Liver (tissue), 3 donors: Measurements from ENCODE around the gene SLC25A12.

Source experiments
- EGR1 ChIP-seq, 2 donors: IDR thresholded peaks; 2 replicates each; pipeline ENCODE4 v1.6.1; 2016 to 2018; ENCODE audit warnings: antibody characterized with exemption in 2 of 2, low read depth in 2 of 2
- GABPA ChIP-seq, 2 donors: IDR thresholded peaks in 1 of 2; conservative IDR thresholded peaks in 1 of 2; 2 replicates each; pipeline ENCODE4 v1.6.1; 2016; ENCODE audit warnings: antibody characterized with exemption in 2 of 2, mild to moderate bottlenecking in 1 of 2, moderate library complexity in 1 of 2
- JUND ChIP-seq, 2 donors: IDR thresholded peaks; 2 replicates each; pipeline ENCODE4 v1.6.1; 2016; ENCODE audit warnings: antibody characterized with exemption in 2 of 2
- RAD21 ChIP-seq, 2 donors: IDR thresholded peaks; 2 replicates each; pipeline ENCODE4 v1.6.1; 2016; ENCODE audit warnings: antibody characterized with exemption in 2 of 2, mild to moderate bottlenecking in 2 of 2
- TAF1 ChIP-seq: conservative IDR thresholded peaks from 2 replicates; pipeline ENCODE4 v1.6.1; 2016; ENCODE audit warnings: antibody characterized with exemption, mild to moderate bottlenecking
- YY1 ChIP-seq: IDR thresholded peaks from 2 replicates; pipeline ENCODE4 v1.6.1; 2016; ENCODE audit warnings: antibody characterized with exemption, mild to moderate bottlenecking
- TF ChIP-seq, protein P1 (sequence below): fragments of 150-350 bp; IDR thresholded peaks from 2 replicates; pipeline ENCODE4 v1.5.1; 2017; ENCODE audit warnings: improper control_type of control experiment, low read depth, low read length; ENCODE audit not compliant: missing input control
- TF ChIP-seq, protein P2 (sequence below): IDR thresholded peaks from 2 replicates; pipeline ENCODE4 v1.6.1; 2016; ENCODE audit warnings: antibody characterized with exemption
- TF ChIP-seq, protein P3 (sequence below): IDR thresholded peaks from 2 replicates; pipeline ENCODE4 v1.6.1; 2016; ENCODE audit warnings: antibody characterized with exemption
- TF ChIP-seq, protein P4 (sequence below): IDR thresholded peaks from 2 replicates; pipeline ENCODE4 v1.6.1; 2016; ENCODE audit warnings: antibody characterized with exemption, mild to moderate bottlenecking
- donor health status: healthy.
- donor health status: healthy.

DNA sequence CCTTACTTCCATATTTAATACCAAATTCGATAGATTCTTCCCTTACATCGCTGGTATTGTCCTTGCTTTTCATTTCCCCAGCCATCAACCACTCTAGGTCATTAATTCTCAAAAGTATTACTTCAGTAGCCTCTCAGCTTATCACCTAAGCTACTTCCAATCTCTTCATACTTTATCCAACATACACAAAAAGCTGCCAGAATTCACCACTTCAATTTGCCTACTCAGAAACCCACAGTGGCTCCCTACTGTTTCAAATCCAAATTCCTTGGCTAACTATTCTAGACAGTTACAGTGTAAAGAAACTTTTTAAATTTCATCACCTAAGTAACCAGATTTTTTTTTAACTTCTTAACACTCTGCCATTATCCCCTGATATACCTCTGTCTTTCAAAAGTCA lies 4.7 kb downstream of the SLC25A12 start:
- TF ChIP-seq, protein P1, sequence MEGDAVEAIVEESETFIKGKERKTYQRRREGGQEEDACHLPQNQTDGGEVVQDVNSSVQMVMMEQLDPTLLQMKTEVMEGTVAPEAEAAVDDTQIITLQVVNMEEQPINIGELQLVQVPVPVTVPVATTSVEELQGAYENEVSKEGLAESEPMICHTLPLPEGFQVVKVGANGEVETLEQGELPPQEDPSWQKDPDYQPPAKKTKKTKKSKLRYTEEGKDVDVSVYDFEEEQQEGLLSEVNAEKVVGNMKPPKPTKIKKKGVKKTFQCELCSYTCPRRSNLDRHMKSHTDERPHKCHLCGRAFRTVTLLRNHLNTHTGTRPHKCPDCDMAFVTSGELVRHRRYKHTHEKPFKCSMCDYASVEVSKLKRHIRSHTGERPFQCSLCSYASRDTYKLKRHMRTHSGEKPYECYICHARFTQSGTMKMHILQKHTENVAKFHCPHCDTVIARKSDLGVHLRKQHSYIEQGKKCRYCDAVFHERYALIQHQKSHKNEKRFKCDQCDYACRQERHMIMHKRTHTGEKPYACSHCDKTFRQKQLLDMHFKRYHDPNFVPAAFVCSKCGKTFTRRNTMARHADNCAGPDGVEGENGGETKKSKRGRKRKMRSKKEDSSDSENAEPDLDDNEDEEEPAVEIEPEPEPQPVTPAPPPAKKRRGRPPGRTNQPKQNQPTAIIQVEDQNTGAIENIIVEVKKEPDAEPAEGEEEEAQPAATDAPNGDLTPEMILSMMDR: no peak
- TF ChIP-seq, protein P2, sequence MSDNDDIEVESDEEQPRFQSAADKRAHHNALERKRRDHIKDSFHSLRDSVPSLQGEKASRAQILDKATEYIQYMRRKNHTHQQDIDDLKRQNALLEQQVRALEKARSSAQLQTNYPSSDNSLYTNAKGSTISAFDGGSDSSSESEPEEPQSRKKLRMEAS: no peak
- TF ChIP-seq, protein P3, sequence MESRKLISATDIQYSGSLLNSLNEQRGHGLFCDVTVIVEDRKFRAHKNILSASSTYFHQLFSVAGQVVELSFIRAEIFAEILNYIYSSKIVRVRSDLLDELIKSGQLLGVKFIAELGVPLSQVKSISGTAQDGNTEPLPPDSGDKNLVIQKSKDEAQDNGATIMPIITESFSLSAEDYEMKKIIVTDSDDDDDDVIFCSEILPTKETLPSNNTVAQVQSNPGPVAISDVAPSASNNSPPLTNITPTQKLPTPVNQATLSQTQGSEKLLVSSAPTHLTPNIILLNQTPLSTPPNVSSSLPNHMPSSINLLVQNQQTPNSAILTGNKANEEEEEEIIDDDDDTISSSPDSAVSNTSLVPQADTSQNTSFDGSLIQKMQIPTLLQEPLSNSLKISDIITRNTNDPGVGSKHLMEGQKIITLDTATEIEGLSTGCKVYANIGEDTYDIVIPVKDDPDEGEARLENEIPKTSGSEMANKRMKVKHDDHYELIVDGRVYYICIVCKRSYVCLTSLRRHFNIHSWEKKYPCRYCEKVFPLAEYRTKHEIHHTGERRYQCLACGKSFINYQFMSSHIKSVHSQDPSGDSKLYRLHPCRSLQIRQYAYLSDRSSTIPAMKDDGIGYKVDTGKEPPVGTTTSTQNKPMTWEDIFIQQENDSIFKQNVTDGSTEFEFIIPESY: no peak
- TF ChIP-seq, protein P4, sequence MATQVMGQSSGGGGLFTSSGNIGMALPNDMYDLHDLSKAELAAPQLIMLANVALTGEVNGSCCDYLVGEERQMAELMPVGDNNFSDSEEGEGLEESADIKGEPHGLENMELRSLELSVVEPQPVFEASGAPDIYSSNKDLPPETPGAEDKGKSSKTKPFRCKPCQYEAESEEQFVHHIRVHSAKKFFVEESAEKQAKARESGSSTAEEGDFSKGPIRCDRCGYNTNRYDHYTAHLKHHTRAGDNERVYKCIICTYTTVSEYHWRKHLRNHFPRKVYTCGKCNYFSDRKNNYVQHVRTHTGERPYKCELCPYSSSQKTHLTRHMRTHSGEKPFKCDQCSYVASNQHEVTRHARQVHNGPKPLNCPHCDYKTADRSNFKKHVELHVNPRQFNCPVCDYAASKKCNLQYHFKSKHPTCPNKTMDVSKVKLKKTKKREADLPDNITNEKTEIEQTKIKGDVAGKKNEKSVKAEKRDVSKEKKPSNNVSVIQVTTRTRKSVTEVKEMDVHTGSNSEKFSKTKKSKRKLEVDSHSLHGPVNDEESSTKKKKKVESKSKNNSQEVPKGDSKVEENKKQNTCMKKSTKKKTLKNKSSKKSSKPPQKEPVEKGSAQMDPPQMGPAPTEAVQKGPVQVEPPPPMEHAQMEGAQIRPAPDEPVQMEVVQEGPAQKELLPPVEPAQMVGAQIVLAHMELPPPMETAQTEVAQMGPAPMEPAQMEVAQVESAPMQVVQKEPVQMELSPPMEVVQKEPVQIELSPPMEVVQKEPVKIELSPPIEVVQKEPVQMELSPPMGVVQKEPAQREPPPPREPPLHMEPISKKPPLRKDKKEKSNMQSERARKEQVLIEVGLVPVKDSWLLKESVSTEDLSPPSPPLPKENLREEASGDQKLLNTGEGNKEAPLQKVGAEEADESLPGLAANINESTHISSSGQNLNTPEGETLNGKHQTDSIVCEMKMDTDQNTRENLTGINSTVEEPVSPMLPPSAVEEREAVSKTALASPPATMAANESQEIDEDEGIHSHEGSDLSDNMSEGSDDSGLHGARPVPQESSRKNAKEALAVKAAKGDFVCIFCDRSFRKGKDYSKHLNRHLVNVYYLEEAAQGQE: no peak
- TF ChIP-seq RAD21 (IDR thresholded peaks at IDR 0.05) (no peak), JUND (IDR thresholded peaks at IDR 0.05) (no peak), GABPA (IDR thresholded peaks at IDR 0.05 in 1 of 2, conservative IDR thresholded peaks at IDR 0.05 in 1 of 2) (no peak), YY1 (no peak), TAF1 (no peak), EGR1 (IDR thresholded peaks at IDR 0.05; ENCODE audit: low read depth in 2 of 2) (no peak)
